Ovary (tissue), 3 donors: ENCODE results near the gene SLC25A39.

Experiments
- CTCF ChIP-seq, 3 donors: fragments of 450-650 bp in 2 of 3; fragments of 200-600 bp in 1 of 3; IDR thresholded peaks; one replicate each; pipeline versions ENCODE4 v1.5.1 to v1.8.0; 2016 to 2022; ENCODE audit warnings: antibody characterized with exemption in 3 of 3, mild to moderate bottlenecking in 1 of 3
- EP300 ChIP-seq: sonication (generic); formaldehyde crosslinking; IDR thresholded peaks from one replicate; pipeline ENCODE4 v1.6.1; 2017; ENCODE audit warnings: antibody characterized with exemption
- POLR2A ChIP-seq: fragments of 450-650 bp; IDR thresholded peaks from one replicate; pipeline ENCODE4 v1.6.1; 2017; ENCODE audit warnings: antibody characterized with exemption, mild to moderate bottlenecking, moderate library complexity
- donor health status: DM: no; HTN: no; CAD: no.

GRCh38 chr17:44348988-44349364 lies 24.4 kb upstream of the SLC25A39 start:
- TF ChIP-seq CTCF (IDR thresholded peaks at IDR 0.05) (no peak), POLR2A (no peak), EP300 (no peak)
